IMR-90 (cell line): ENCODE results near the gene TTC23. TPM values are rescaled to one million over a fixed set of nuclear protein-coding genes. Genes with fewer than 3 reads are reported as not detected.

ENCODE experiments used
- ATAC-seq: fragments of 200-7000 bp; cut with Tn5 transposase; 2 replicates; pipeline ENCODE4 v1.9.1; 2020; ENCODE audit warnings: low read depth, mild to moderate bottlenecking, moderate library complexity
- BruUV-seq: library from RNA; stranded (reverse); fragments of 400-500 nt; replicated peaks from 2 replicates; lab custom pipeline; 2021; lab: Mats Ljungman, UMichigan
- CTCF ChIA-PET: fragments of 300-600 bp; formaldehyde crosslinking; extraction: SDS; loops from one replicate; lab custom pipeline; 2021; ENCODE audit warnings: antibody characterized with exemption; lab: Yijun Ruan, JAX
- POLR2A ChIA-PET: fragments of 300-600 bp; sonication (Branson Sonifier 250); formaldehyde crosslinking; loops from one replicate; lab custom pipeline; 2022; ENCODE audit warnings: antibody characterized with exemption; ENCODE audit not compliant: unreplicated experiment; lab: Charles Lee
- DNase-seq: peaks from one replicate; pipeline ENCODE4 v3.0.0; 2013
- H2AFZ ChIP-seq: replicated peaks from 2 replicates; pipeline ENCODE3; 2013; ENCODE audit warnings: low read length, mild to moderate bottlenecking; ENCODE audit not compliant: poor library complexity
- H2AK5ac ChIP-seq: 2 replicates; pipeline ENCODE4 v1.6.1; 2013; ENCODE audit warnings: low read depth, low read length, inconsistent platforms
- H2AK9ac ChIP-seq: replicated peaks from 2 replicates; pipeline ENCODE3; 2013; ENCODE audit warnings: mild to moderate bottlenecking, low read depth, low read length, moderate library complexity; ENCODE audit not compliant: poor library complexity
- H2BK120ac ChIP-seq: 2 replicates; pipeline ENCODE4 v1.6.1; 2013; ENCODE audit warnings: low read depth, low read length, inconsistent platforms
- H2BK15ac ChIP-seq: 3 replicates; pipeline ENCODE4 v1.6.1; 2013; ENCODE audit warnings: low read depth, low read length, inconsistent platforms
- H2BK20ac ChIP-seq: 2 replicates; pipeline ENCODE4 v1.6.1; 2013; ENCODE audit warnings: low read depth, mild to moderate bottlenecking, inconsistent platforms, low read length, moderate library complexity
- H2BK5ac ChIP-seq: 2 replicates; pipeline ENCODE4 v1.6.1; 2013; ENCODE audit warnings: mild to moderate bottlenecking, low read depth, low read length, inconsistent platforms; ENCODE audit not compliant: poor library complexity, severe bottlenecking
- H3K14ac ChIP-seq: replicated peaks from 2 replicates; pipeline ENCODE4 v1.6.1; 2013; ENCODE audit warnings: low read depth, low read length, inconsistent platforms
- H3K18ac ChIP-seq: 2 replicates; pipeline ENCODE4 v1.6.1; 2013; ENCODE audit warnings: low read depth, low read length, control low read depth
- H3K23ac ChIP-seq: 2 replicates; pipeline ENCODE4 v1.6.1; 2013; ENCODE audit warnings: low read depth, low read length, inconsistent platforms
- H3K27ac ChIP-seq: 2 replicates; pipeline ENCODE4 v1.5.1; 2013; ENCODE audit warnings: mild to moderate bottlenecking, control low read depth, low read length; ENCODE audit not compliant: insufficient read depth
- H3K27me3 ChIP-seq: 2 replicates; pipeline ENCODE4 v1.6.1; 2013; ENCODE audit warnings: low read length; ENCODE audit not compliant: control insufficient read depth, insufficient read depth
- H3K36me3 ChIP-seq: 2 replicates; pipeline ENCODE4 v1.6.1; 2013; ENCODE audit warnings: low read length, mixed read lengths; ENCODE audit not compliant: control insufficient read depth, insufficient read depth
- H3K4ac ChIP-seq: 2 replicates; pipeline ENCODE4 v1.6.1; 2013; ENCODE audit warnings: low read depth, low read length, inconsistent platforms
- H3K4me1 ChIP-seq: 2 replicates; pipeline ENCODE4 v1.6.1; 2013; ENCODE audit warnings: low read length, mixed read lengths; ENCODE audit not compliant: control insufficient read depth, insufficient read depth
- H3K4me2 ChIP-seq: 2 replicates; pipeline ENCODE4 v1.6.1; 2013; ENCODE audit warnings: low read depth, mild to moderate bottlenecking, control low read depth, low read length, moderate library complexity
- H3K4me3 ChIP-seq: 2 replicates; pipeline ENCODE4 v1.5.1; 2013; ENCODE audit warnings: low read depth, mild to moderate bottlenecking, control low read depth, low read length, moderate library complexity; ENCODE audit not compliant: insufficient read depth
- H3K56ac ChIP-seq: 2 replicates; pipeline ENCODE4 v1.6.1; 2013; ENCODE audit warnings: low read length, inconsistent platforms; ENCODE audit not compliant: insufficient read depth; ENCODE audit errors: extremely low read depth
- H3K79me1 ChIP-seq, 2 experiments: 2 replicates each; pipeline ENCODE4 v1.6.1; 2013; ENCODE audit warnings: low read length in 2 of 2, inconsistent platforms in 1 of 2, low read depth in 1 of 2
- H3K9ac ChIP-seq: 2 replicates; pipeline ENCODE4 v1.6.1; 2013; ENCODE audit warnings: low read depth, low read length, control low read depth
- H3K9me1 ChIP-seq: 2 replicates; pipeline ENCODE4 v1.6.1; 2013; ENCODE audit warnings: low read length, inconsistent platforms; ENCODE audit not compliant: insufficient read depth
- H3K9me3 ChIP-seq: 2 replicates; pipeline ENCODE4 v1.6.1; 2013; ENCODE audit warnings: low read length; ENCODE audit not compliant: control insufficient read depth, insufficient read depth
- H4K20me1 ChIP-seq: 2 replicates; pipeline ENCODE4 v1.6.1; 2013; ENCODE audit warnings: low read length, inconsistent platforms; ENCODE audit not compliant: insufficient read depth
- H4K5ac ChIP-seq: 2 replicates; pipeline ENCODE4 v1.6.1; 2013; ENCODE audit warnings: mild to moderate bottlenecking, low read depth, low read length, control low read depth
- H4K8ac ChIP-seq, 2 experiments: 2 replicates each; pipeline ENCODE4 v1.6.1; 2013; ENCODE audit warnings: low read depth in 2 of 2, low read length in 2 of 2, control low read depth in 1 of 2, inconsistent platforms in 1 of 2
- H4K91ac ChIP-seq: 2 replicates; pipeline ENCODE4 v1.6.1; 2013; ENCODE audit warnings: low read depth, low read length, inconsistent platforms; ENCODE audit not compliant: insufficient read depth
- CEBPB ChIP-seq: IDR thresholded peaks from 2 replicates; pipeline ENCODE4 v1.6.1; 2012; ENCODE audit warnings: low read depth, low read length, improper control_type of control experiment
- CHD1 ChIP-seq: IDR thresholded peaks from 2 replicates; pipeline ENCODE4 v1.6.1; 2012; ENCODE audit warnings: low read depth, low read length, improper control_type of control experiment
- ELK1 ChIP-seq: fragments of 150-350 bp; IDR thresholded peaks from 2 replicates; pipeline ENCODE4 v1.6.1; 2016; ENCODE audit warnings: low read depth, mild to moderate bottlenecking, low read length, moderate library complexity, borderline replicate concordance
- FOS ChIP-seq: fragments of 150-350 bp; IDR thresholded peaks from 2 replicates; pipeline ENCODE4 v1.6.1; 2016; ENCODE audit warnings: low read depth, low read length
- MAFK ChIP-seq: IDR thresholded peaks from 2 replicates; pipeline ENCODE4 v1.6.1; 2012; ENCODE audit warnings: low read depth, low read length, improper control_type of control experiment
- POLR2A ChIP-seq: IDR thresholded peaks from 2 replicates; pipeline ENCODE4 v1.6.1; 2012; ENCODE audit warnings: mild to moderate bottlenecking, low read depth, low read length
- RCOR1 ChIP-seq: IDR thresholded peaks from 2 replicates; pipeline ENCODE4 v1.6.1; 2012; ENCODE audit warnings: mild to moderate bottlenecking, low read length, improper control_type of control experiment; ENCODE audit not compliant: insufficient replicate concordance
- RFX5 ChIP-seq: IDR thresholded peaks from 2 replicates; pipeline ENCODE4 v1.8.0; 2012; ENCODE audit warnings: low read depth, mild to moderate bottlenecking, low read length, moderate library complexity
- USF2 ChIP-seq: fragments of 150-350 bp; IDR thresholded peaks from 2 replicates; pipeline ENCODE4 v1.6.1; 2017; ENCODE audit warnings: mild to moderate bottlenecking, antibody characterized with exemption, low read length, low read depth
- WGBS, 2 experiments: methylation state at CpG; one replicate each; pipeline versions ENCODE4 v1.1.5 to v1.1.7; 2013; ENCODE audit warnings: missing lambda C conversion rate in 2 of 2; ENCODE audit not compliant: insufficient read length in 1 of 2; ENCODE audit errors: extremely low coverage in 2 of 2; 5-methylcytosine and 5-hydroxymethylcytosine counted together
- dilution Hi-C: fragments of 300-500 bp; cut with HindIII; formaldehyde crosslinking; loops from one replicate; pipeline ENCODE4 v1.14.3; 2018; ENCODE audit warnings: low sequenced_read_pairs; ENCODE audit not compliant: unreplicated experiment
- in situ Hi-C: fragments of 300-500 bp; cut with MboI; formaldehyde crosslinking; loops from 3 replicates; pipeline ENCODE4 v1.14.3; 2019; ENCODE audit warnings: low sequenced_read_pairs, inconsistent platforms, mixed read lengths
- intact Hi-C: fragments of 100-400 bp; cut with micrococcal nuclease; formaldehyde crosslinking; loops from 2 replicates; pipeline ENCODE4 v1.10.0; 2022
- polyA plus RNA-seq, 3 experiments: library from polyadenylated mRNA; depleted of rRNA; stranded (reverse); fragments of >200 nt; gene quantifications; 2 replicates each; pipeline ENCODE4 v1.2.3, GENCODE V29; 2012; ENCODE audit warnings: low replicate concordance in 1 of 3
- total RNA-seq: library from RNA; depleted of rRNA; stranded (reverse); fragments of >200 nt; gene quantifications from 2 replicates; pipeline ENCODE4 v1.2.3, GENCODE V29; 2012

The TTC23 gene
- total and polyA plus RNA-seq, 2 of the 4 experiments (the other 2 are of a cell fraction): 7.8 to 29.8 TPM

- Histone ChIP-seq H2BK120ac (no peak overlapping the region), H3K18ac (no peak overlapping the region), H3K4me1 (peaks cover 5% of the 10 kb centered on the region), H4K8ac (no peak overlapping the region), H2BK20ac (no peak overlapping the region), H2BK15ac (no peak overlapping the region), H3K14ac (no peak overlapping the region), H3K36me3 (peaks cover 16% of the 10 kb centered on the region), H3K9ac (no peak overlapping the region), H3K9me3 (no peaks in the 10 kb centered on the region), H3K4me2 (no peak overlapping the region), H3K56ac (no peak overlapping the region), H3K27me3 (no peaks in the 10 kb centered on the region), H3K23ac (no peak overlapping the region), H2AK5ac (peak overlapping the region; percentile 44; the same call in 1 of the 2 replicates), H4K91ac (no peak overlapping the region), H2AK9ac (no peak overlapping the region), H4K20me1 (peaks cover 4% of the 10 kb centered on the region; the same call in 1 of the 2 replicates), H3K4ac (no peak overlapping the region), H3K4me3 (no peak overlapping the region), H3K79me1 (peaks cover 0 to 28% of the 10 kb centered on the region in 2 experiments; a peak in 2 of 4 replicates), H4K5ac (no peak overlapping the region), H2AFZ (no peak overlapping the region), H3K9me1 (peaks cover 26% of the 10 kb centered on the region), H3K27ac (no peak overlapping the region), H2BK5ac (no peak overlapping the region)
- dilution Hi-C loops (no loop called here), in situ Hi-C loops (no loop called here), intact Hi-C loops (no loop called here)
- 98% methylated on average over 10 of the region's 18 CpGs; no CpG with 5 or more reads in 1 of the 2 experiments for WGBS, 2 experiments
- TF ChIP-seq CHD1 (no peak), ELK1 (no peak), RCOR1 (no peak), MAFK (no peak), POLR2A (no peak), RFX5 (no peak), CEBPB (no peak), FOS (no peak), USF2 (no peak)
- ChIA-PET CTCF (no interaction called here), POLR2A (no interaction called here)
- ATAC-seq (no peak), DNase-seq (no peak)
- no TSS peak for BruUV-seq
These were observed 116.6 kb downstream of the TTC23 start for GRCh38 chr15:99132634-99133287.
